Gastrocnemius medialis (tissue), 4 donors: ENCODE results near the gene ZFYVE27. TPM values are rescaled to one million over a fixed set of nuclear protein-coding genes. Genes with fewer than 3 reads are reported as not detected.

Experiments used
- ATAC-seq, 2 donors: fragments of 150-250 bp; one replicate each; pipeline ENCODE4 v1.9.1; 2016
- DNase-seq, 2 donors: peaks; one replicate each; pipeline ENCODE4 v3.0.0-alpha.2; 2019
- H3K27ac ChIP-seq, 4 donors: fragments of 200-600 bp; sonication (generic); 1 replicate in 1 of 4; 2 replicates in 3 of 4; pipeline ENCODE4 v1.5.1; 2016 to 2018; ENCODE audit warnings: mild to moderate bottlenecking in 2 of 4, moderate library complexity in 1 of 4
- H3K27me3 ChIP-seq, 3 donors: fragments of 200-600 bp; sonication (generic) in 2 of 3; 1 replicate in 1 of 3; 2 replicates in 2 of 3; pipeline versions ENCODE4 v1.5.1 to v1.6.0; 2016 to 2019; ENCODE audit warnings: mild to moderate bottlenecking in 1 of 3, moderate library complexity in 1 of 3
- H3K36me3 ChIP-seq, 2 donors: fragments of 200-600 bp; sonication (generic) in 1 of 2; one replicate each; pipeline ENCODE4 v1.5.1; 2017 to 2018
- H3K4me1 ChIP-seq, 2 donors: fragments of 200-600 bp; sonication (generic) in 1 of 2; one replicate each; pipeline ENCODE4 v1.5.1; 2016 to 2017; ENCODE audit warnings: mild to moderate bottlenecking in 2 of 2
- H3K4me3 ChIP-seq, 4 donors: fragments of 200-600 bp; sonication (generic) in 3 of 4; 1 replicate in 1 of 4; 2 replicates in 3 of 4; pipeline ENCODE4 v1.5.1; 2016 to 2019; ENCODE audit warnings: mild to moderate bottlenecking in 2 of 4
- H3K9me3 ChIP-seq, 3 donors: fragments of 200-600 bp; sonication (generic) in 2 of 3; 1 replicate in 1 of 3; 2 replicates in 2 of 3; pipeline ENCODE4 v1.5.1; 2016 to 2019
- POLR2A ChIP-seq, 2 donors: fragments of 450-650 bp; IDR thresholded peaks; one replicate each; pipeline ENCODE4 v1.6.1; 2017; ENCODE audit warnings: antibody characterized with exemption in 2 of 2, mild to moderate bottlenecking in 2 of 2, moderate library complexity in 2 of 2
- in situ Hi-C, 4 donors: fragments of 200-750 bp; cut with MboI; loops; one replicate each; pipeline versions ENCODE4 v1.15.0 to v1.8.0; 2017; ENCODE audit warnings: low sequenced_read_pairs in 4 of 4
- intact Hi-C: fragments of 100-400 bp; cut with DNase I; formaldehyde crosslinking; loops from one replicate; pipeline ENCODE4 v1.15.1; 2023; ENCODE audit warnings: low total_unique reads
- total RNA-seq, 4 donors: library from RNA; depleted of rRNA; stranded (reverse); fragments of >200 nt; gene quantifications; one replicate each; pipeline versions ENCODE4 v1.1.0 to v1.2.3, GENCODE V29; 2016
- TF ChIP-seq, protein P1 (sequence below), 5 experiments: fragments of 450-650 bp in 3 of 5; fragments of 200-600 bp in 2 of 5; sonication (generic) in 2 of 5; IDR thresholded peaks in 4 of 5; conservative IDR thresholded peaks in 1 of 5; 1 replicate in 4 of 5; 2 replicates in 1 of 5; pipeline ENCODE4 v1.5.1; 2016 to 2019; ENCODE audit warnings: antibody characterized with exemption in 5 of 5, mild to moderate bottlenecking in 3 of 5, moderate library complexity in 3 of 5

The ZFYVE27 gene
- total RNA-seq, 4 donors from 2014 or later, result 7.6 to 14.9 (median 11.6) TPM

DNA sequence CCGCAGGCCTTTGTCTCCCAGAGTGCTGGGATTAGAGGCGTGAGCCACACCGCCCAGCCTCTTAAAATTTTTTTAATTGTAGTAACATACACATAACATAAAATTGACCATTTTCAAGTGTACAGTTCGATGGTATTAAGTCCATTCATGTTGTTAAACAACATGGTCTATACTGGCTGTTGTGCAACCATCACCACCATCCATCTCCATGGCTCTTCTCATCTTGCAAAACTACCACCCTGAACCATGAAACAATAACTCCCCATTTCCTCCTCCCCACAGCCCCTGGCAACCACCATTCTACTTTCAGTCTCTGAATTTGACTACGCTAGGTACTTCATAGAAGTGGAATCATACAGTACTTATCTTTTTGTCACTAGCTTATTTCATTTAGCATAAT is 7.9 kb upstream of the ZFYVE27 start:
- no peaks in the 10 kb centered on the region for H3K9me3 ChIP-seq
- no peaks in the 10 kb centered on the region for H3K27me3 ChIP-seq
- TF ChIP-seq, protein P1, sequence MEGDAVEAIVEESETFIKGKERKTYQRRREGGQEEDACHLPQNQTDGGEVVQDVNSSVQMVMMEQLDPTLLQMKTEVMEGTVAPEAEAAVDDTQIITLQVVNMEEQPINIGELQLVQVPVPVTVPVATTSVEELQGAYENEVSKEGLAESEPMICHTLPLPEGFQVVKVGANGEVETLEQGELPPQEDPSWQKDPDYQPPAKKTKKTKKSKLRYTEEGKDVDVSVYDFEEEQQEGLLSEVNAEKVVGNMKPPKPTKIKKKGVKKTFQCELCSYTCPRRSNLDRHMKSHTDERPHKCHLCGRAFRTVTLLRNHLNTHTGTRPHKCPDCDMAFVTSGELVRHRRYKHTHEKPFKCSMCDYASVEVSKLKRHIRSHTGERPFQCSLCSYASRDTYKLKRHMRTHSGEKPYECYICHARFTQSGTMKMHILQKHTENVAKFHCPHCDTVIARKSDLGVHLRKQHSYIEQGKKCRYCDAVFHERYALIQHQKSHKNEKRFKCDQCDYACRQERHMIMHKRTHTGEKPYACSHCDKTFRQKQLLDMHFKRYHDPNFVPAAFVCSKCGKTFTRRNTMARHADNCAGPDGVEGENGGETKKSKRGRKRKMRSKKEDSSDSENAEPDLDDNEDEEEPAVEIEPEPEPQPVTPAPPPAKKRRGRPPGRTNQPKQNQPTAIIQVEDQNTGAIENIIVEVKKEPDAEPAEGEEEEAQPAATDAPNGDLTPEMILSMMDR (IDR thresholded peaks at IDR 0.05 in 4 of 5, conservative IDR thresholded peaks at IDR 0.05 in 1 of 5), result no peak
- no peak for TF ChIP-seq POLR2A (IDR thresholded peaks at IDR 0.05)
- intact Hi-C loops, result no loop called here
- H3K4me1 ChIP-seq, result no peaks in the 10 kb centered on the region
- no peak for ATAC-seq
- DNase-seq, result no peak
- no peak overlapping the region for H3K27ac ChIP-seq
- in situ Hi-C loops, result no loop called here
- H3K4me3 ChIP-seq, result no peak overlapping the region
- H3K36me3 ChIP-seq, result no peaks in the 10 kb centered on the region

DNA sequence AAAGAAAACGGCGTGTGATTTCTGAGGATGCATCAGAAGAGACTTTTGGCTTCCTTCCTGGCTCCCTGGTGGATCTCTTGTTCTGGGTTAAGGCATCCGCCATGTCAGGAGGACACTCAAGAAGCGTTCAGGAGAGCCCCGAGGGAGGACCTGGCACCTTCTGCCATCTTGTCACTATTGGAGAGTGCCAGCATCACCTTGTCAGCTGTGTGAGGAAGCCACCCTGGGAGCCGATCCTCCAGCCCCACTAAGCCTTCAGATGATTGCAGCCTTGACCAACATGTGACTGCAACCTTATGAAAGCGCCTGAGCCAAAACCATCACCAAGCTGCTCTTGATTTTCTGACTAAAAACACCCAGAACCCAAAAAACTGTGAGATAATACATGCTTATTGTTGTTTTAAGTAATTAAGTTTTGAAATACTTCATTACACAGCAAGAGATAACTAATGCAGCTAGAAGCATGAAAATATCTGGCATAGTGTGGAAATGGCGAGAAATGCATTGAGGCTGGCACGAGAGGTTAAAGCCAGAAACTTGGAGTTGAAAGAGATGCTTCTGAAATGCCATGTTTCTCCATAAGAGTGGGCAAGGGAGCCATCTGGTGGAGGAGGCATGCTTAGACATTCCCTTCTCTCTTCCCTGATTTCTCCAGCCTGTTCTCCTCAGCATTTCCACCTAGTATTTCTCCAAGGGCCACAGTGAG is 5.4 kb upstream of the ZFYVE27 start:
- Histone ChIP-seq H3K27me3 (no peaks in the 10 kb centered on the region), H3K4me1 (peaks cover 0 to 1% of the 10 kb centered on the region in 2 donors), H3K4me3 (no peak overlapping the region), H3K27ac (no peak overlapping the region), H3K9me3 (no peaks in the 10 kb centered on the region), H3K36me3 (no peaks in the 10 kb centered on the region)
- in situ Hi-C loops, result loop anchor here in 3 of 4 donors (5.0 to 10.0 kb wide), 2 partner anchors 54 to 57 kb away; no protein-coding TSS in a partner anchor
- peak in 1 of 2 donors; percentile 48 for DNase-seq
- TF ChIP-seq, protein P1 (IDR thresholded peaks at IDR 0.05 in 4 of 5, conservative IDR thresholded peaks at IDR 0.05 in 1 of 5), result peak; percentile 63 to 88 (median 84)
- no peak for TF ChIP-seq POLR2A (IDR thresholded peaks at IDR 0.05)
- intact Hi-C loops, result loop anchor here (1.0 kb wide), 3 partner anchors 22 to 55 kb away; no protein-coding TSS in a partner anchor
- peak; percentile 54 to 84 for ATAC-seq

DNA sequence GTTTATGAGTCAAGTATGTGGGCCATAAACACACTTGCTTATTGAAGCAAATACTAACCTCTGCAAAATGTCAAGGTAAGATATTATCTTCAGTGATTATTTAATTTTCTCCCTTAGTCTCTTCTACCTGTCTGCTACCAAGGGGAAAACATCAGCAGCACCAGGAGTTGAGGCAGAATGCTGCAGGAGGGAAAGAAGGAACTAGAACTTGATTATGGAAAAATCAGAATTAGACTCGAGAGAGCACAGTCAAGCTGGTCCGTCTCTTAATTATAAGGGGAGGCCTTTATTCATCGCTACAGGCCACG is 4.9 kb upstream of the ZFYVE27 start:
- ATAC-seq, result no peak
- H3K27ac ChIP-seq, result no peak overlapping the region
- in situ Hi-C loops, result loop anchor here in 3 of 4 donors (5.0 to 10.0 kb wide), 2 partner anchors 55 to 57 kb away; no protein-coding TSS in a partner anchor

DNA sequence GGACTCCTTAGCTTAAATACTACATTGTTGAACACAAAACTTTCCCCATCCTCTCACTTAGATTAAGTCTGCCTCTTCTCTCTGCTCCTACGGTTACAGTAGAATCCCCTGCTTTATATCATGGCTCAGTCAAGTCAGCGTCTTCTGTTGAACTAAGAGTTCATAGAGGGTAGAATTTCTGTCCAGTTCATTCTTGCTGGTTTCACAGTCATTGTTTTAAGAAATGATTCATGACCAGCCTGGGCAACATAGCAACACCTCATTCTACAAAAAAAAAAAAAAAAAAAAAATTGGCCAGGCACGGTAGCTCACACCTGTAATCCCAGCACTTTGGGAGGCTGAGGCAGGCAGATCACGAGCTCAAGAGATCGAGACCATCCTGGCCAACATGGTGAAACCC is 3.7 kb upstream of the ZFYVE27 start:
- TF ChIP-seq POLR2A (IDR thresholded peaks at IDR 0.05), result no peak
- TF ChIP-seq, protein P1 (IDR thresholded peaks at IDR 0.05 in 4 of 5, conservative IDR thresholded peaks at IDR 0.05 in 1 of 5), result no peak
- DNase-seq (no peak), ATAC-seq (no peak)
- H3K36me3 ChIP-seq, result no peaks in the 10 kb centered on the region
- H3K4me3 ChIP-seq, result no peak overlapping the region
- H3K27me3 ChIP-seq, result no peaks in the 10 kb centered on the region
- no peak overlapping the region for H3K27ac ChIP-seq
- intact Hi-C loops (no loop called here), in situ Hi-C loops (loop anchor here in 3 of 4 donors (5.0 to 10.0 kb wide), 2 partner anchors 56 to 58 kb away; no protein-coding TSS in a partner anchor)
- H3K4me1 ChIP-seq, result peaks cover 7 to 9% of the 10 kb centered on the region in 2 donors
- no peaks in the 10 kb centered on the region for H3K9me3 ChIP-seq

More for the DNA sequence above, 4.9 kb upstream of the ZFYVE27 start:
- TF ChIP-seq, protein P1 (IDR thresholded peaks at IDR 0.05 in 4 of 5, conservative IDR thresholded peaks at IDR 0.05 in 1 of 5), result no peak
- H3K9me3 ChIP-seq, result no peaks in the 10 kb centered on the region
- peaks cover 0 to 3% of the 10 kb centered on the region in 2 donors for H3K4me1 ChIP-seq
- no peaks in the 10 kb centered on the region for H3K27me3 ChIP-seq
- DNase-seq, result no peak
- H3K36me3 ChIP-seq, result no peaks in the 10 kb centered on the region
- intact Hi-C loops, result no loop called here
- H3K4me3 ChIP-seq, result no peak overlapping the region
